ENCODE results near the gene ZNF384.

- TF ChIP-seq CTCF (IDR thresholded peaks at IDR 0.05) (no peak), CBFB (CRISPR knock-in tag; IDR thresholded peaks at IDR 0.05; ENCODE audit: low read depth) (no peak), NR3C1 (CRISPR knock-in tag; conservative IDR thresholded peaks at IDR 0.05; ENCODE audit: low read depth) (no peak), ZNF121 (CRISPR knock-in tag; IDR thresholded peaks at IDR 0.05) (no peak), ZNF138 (CRISPR knock-in tag; conservative IDR thresholded peaks at IDR 0.05) (no peak), FOXP1 (CRISPR knock-in tag; IDR thresholded peaks at IDR 0.05; ENCODE audit: borderline replicate concordance) (no peak), NR2C2 (CRISPR knock-in tag; IDR thresholded peaks at IDR 0.05) (no peak), MLX (CRISPR knock-in tag; IDR thresholded peaks at IDR 0.05) (no peak), SP1 (CRISPR knock-in tag; conservative IDR thresholded peaks at IDR 0.05) (no peak), ETV6 (CRISPR knock-in tag; IDR thresholded peaks at IDR 0.05) (no peak), ATF1 (CRISPR knock-in tag; IDR thresholded peaks at IDR 0.05) (no peak), ZNF423 (CRISPR knock-in tag; IDR thresholded peaks at IDR 0.05) (no peak)
Measured at GRCh38 chr12:6722863-6723262, 33.7 kb upstream of the ZNF384 start.
